HepG2 (cell line): ENCODE measurements around the gene SLC4A9. TPM values are rescaled to one million over a fixed set of nuclear protein-coding genes. Genes with fewer than 3 reads are reported as not detected.

Experiments used
- ATAC-seq: fragments of 200-7000 bp; cut with Tn5 transposase; 3 replicates; pipeline ENCODE4 v1.9.1; 2020; ENCODE audit warnings: mild to moderate bottlenecking, moderate library complexity
- BruUV-seq: library from RNA; stranded (reverse); fragments of 400-500 nt; replicated peaks from 2 replicates; lab custom pipeline; 2021; lab: Mats Ljungman, UMichigan
- CTCF ChIA-PET: fragments of 300-600 bp; formaldehyde crosslinking; extraction: SDS; loops from one replicate; lab custom pipeline; 2021; ENCODE audit warnings: low total read pairs, inconsistent platforms, low intra/inter-chr PET ratio; lab: Yijun Ruan, JAX
- POLR2A ChIA-PET: fragments of 350-600 bp; sonication (Branson Sonifier 250); formaldehyde crosslinking; loops from one replicate; lab custom pipeline; 2020; ENCODE audit warnings: antibody characterized with exemption, inconsistent platforms; lab: Yijun Ruan, JAX
- DNase-seq: peaks from one replicate; pipeline ENCODE4 v3.0.0-alpha.2; 2015; ENCODE audit warnings: low spot score
- FAIRE-seq: peaks from 3 replicates; lab custom pipeline; 2011; peaks lifted over from hg19 to GRCh38; lab: Jason Lieb, UNC
- H2AFZ ChIP-seq: one replicate; pipeline ENCODE4 v1.6.1; 2011; ENCODE audit warnings: low read length, inconsistent platforms
- H3K27ac ChIP-seq: fragments of 300-600 bp; 3 replicates; pipeline ENCODE4 v1.8.0; 2011; ENCODE audit warnings: mixed run types, mild to moderate bottlenecking, mixed read lengths, low read length, inconsistent platforms; ENCODE audit not compliant: insufficient read depth; ENCODE audit errors: extremely low read length
- H3K27me3 ChIP-seq, 2 experiments: fragments of 200-600 bp in 1 of 2; 2 replicates in 1 of 2; 3 replicates in 1 of 2; pipeline versions ENCODE4 v1.6.0 to v1.8.0; 2011; ENCODE audit warnings: low read length in 2 of 2, mild to moderate bottlenecking in 2 of 2, moderate library complexity in 2 of 2, inconsistent platforms in 1 of 2; ENCODE audit not compliant: insufficient read depth in 2 of 2, control insufficient read depth in 1 of 2
- H3K36me3 ChIP-seq, 2 experiments: fragments of 200-600 bp in 1 of 2; replicated peaks in 1 of 2; 2 replicates in 1 of 2; 3 replicates in 1 of 2; pipeline versions ENCODE4 v1.5.1 to v1.8.0; 2011; ENCODE audit warnings: low read length in 2 of 2, inconsistent platforms in 1 of 2; ENCODE audit not compliant: insufficient read depth in 2 of 2, control insufficient read depth in 1 of 2
- H3K4me1 ChIP-seq: 2 replicates; pipeline ENCODE4 v1.5.1; 2012; ENCODE audit warnings: low read length, inconsistent platforms; ENCODE audit not compliant: insufficient read depth
- H3K4me2 ChIP-seq: 2 replicates; pipeline ENCODE4 v1.6.0; 2011; ENCODE audit warnings: low read depth, low read length, inconsistent platforms
- H3K4me3 ChIP-seq, 3 experiments: fragments of 200-600 bp in 1 of 3; sonication (generic), shearing (Covaris generic) in 1 of 3; replicated peaks in 1 of 3; 2 replicates each; pipeline ENCODE4 v1.5.1; 2011 to 2016; ENCODE audit warnings: low read length in 3 of 3, inconsistent platforms in 2 of 3, low read depth in 2 of 3, mild to moderate bottlenecking in 2 of 3, control low read depth in 1 of 3, mixed read lengths in 1 of 3; ENCODE audit not compliant: insufficient read depth in 1 of 3
- H3K79me2 ChIP-seq: one replicate; pipeline ENCODE4 v1.6.1; 2011; ENCODE audit warnings: low read length, inconsistent platforms; ENCODE audit not compliant: insufficient read depth
- H3K9ac ChIP-seq: 2 replicates; pipeline ENCODE4 v1.6.0; 2011; ENCODE audit warnings: mild to moderate bottlenecking, low read depth, low read length, inconsistent platforms; ENCODE audit not compliant: insufficient read depth
- H3K9me3 ChIP-seq: 2 replicates; pipeline ENCODE4 v1.5.1; 2012; ENCODE audit warnings: mild to moderate bottlenecking, low read length
- H4K20me1 ChIP-seq: 2 replicates; pipeline ENCODE4 v1.6.0; 2011; ENCODE audit warnings: inconsistent platforms, mild to moderate bottlenecking, low read length, moderate library complexity; ENCODE audit not compliant: insufficient read depth
- MTF2 ChIP-seq: sonication (generic); formaldehyde crosslinking; IDR thresholded peaks from 2 replicates; pipeline ENCODE4 v1.5.0; 2020; ENCODE audit warnings: missing genetic modification reagents, borderline replicate concordance
- RARG ChIP-seq: sonication (generic); formaldehyde crosslinking; IDR thresholded peaks from 2 replicates; pipeline ENCODE4 v1.4.0; 2020; ENCODE audit warnings: low read depth, mild to moderate bottlenecking, missing genetic modification reagents
- REST ChIP-seq, 2 experiments: IDR thresholded peaks; 2 replicates each; pipeline ENCODE4 v1.6.1; 2011 to 2012; ENCODE audit warnings: low read length in 2 of 2, borderline replicate concordance in 1 of 2, low read depth in 1 of 2, mild to moderate bottlenecking in 1 of 2, moderate library complexity in 1 of 2
- TEAD2 ChIP-seq: sonication (generic); formaldehyde crosslinking; IDR thresholded peaks from 2 replicates; pipeline ENCODE4 v1.9.0; 2021; ENCODE audit warnings: missing genetic modification reagents
- ZBTB46 ChIP-seq: sonication (generic); formaldehyde crosslinking; IDR thresholded peaks from 2 replicates; pipeline ENCODE4 v1.4.0; 2020; ENCODE audit warnings: mild to moderate bottlenecking, missing genetic modification reagents, borderline replicate concordance
- ZFAT ChIP-seq: sonication (generic); formaldehyde crosslinking; conservative IDR thresholded peaks from 2 replicates; pipeline ENCODE4 v1.8.1; 2023; ENCODE audit warnings: missing genetic modification reagents, inconsistent platforms
- ZFP1 ChIP-seq: IDR thresholded peaks from 2 replicates; pipeline ENCODE4 v1.6.1; 2016
- ZMYM2 ChIP-seq: sonication (generic); formaldehyde crosslinking; IDR thresholded peaks from 2 replicates; pipeline ENCODE4 v1.8.0; 2022; ENCODE audit warnings: mild to moderate bottlenecking, missing genetic modification reagents
- ZNF362 ChIP-seq: sonication (generic); formaldehyde crosslinking; IDR thresholded peaks from 2 replicates; pipeline ENCODE4 v1.4.0; 2020; ENCODE audit warnings: missing genetic modification reagents, mild to moderate bottlenecking, borderline replicate concordance
- ZNF691 ChIP-seq: sonication (generic); formaldehyde crosslinking; IDR thresholded peaks from 2 replicates; pipeline ENCODE4 v1.4.0; 2020; ENCODE audit warnings: missing genetic modification reagents, low read depth, mild to moderate bottlenecking, borderline replicate concordance
- ZNF746 ChIP-seq: sonication (generic); formaldehyde crosslinking; IDR thresholded peaks from 2 replicates; pipeline ENCODE4 v1.8.0; 2022; ENCODE audit warnings: mild to moderate bottlenecking, missing genetic modification reagents
- ZNF75D ChIP-seq: sonication (generic); formaldehyde crosslinking; IDR thresholded peaks from 2 replicates; pipeline ENCODE4 v1.8.1; 2023; ENCODE audit warnings: missing genetic modification reagents, mild to moderate bottlenecking, borderline replicate concordance
- ZNF850 ChIP-seq: sonication (generic); formaldehyde crosslinking; conservative IDR thresholded peaks from 2 replicates; pipeline ENCODE4 v1.9.0; 2021; ENCODE audit warnings: mild to moderate bottlenecking, missing genetic modification reagents
- WGBS: methylation state at CpG from one replicate; pipeline ENCODE4 v1.1.6; 2017; ENCODE audit warnings: low lambda C conversion rate; 5-methylcytosine and 5-hydroxymethylcytosine counted together
- in situ Hi-C: cut with HindIII; loops from 2 replicates; pipeline ENCODE4 v1.10.0; 2017; ENCODE audit warnings: low pct_unique_long_range_greater_than_20kb; ENCODE audit not compliant: extremely low pct_ligation_motif_present
- intact Hi-C: fragments of 100-400 bp; cut with micrococcal nuclease; formaldehyde crosslinking; loops from one replicate; pipeline ENCODE4 v1.10.0; 2022; ENCODE audit not compliant: unreplicated experiment
- polyA plus RNA-seq, 8 experiments: library from polyadenylated mRNA; depleted of rRNA in 3 of 8; stranded (reverse) in 7 of 8; unstranded in 1 of 8; fragments of >200 nt; fragmentation: Illumina TruSeq in 4 of 8; extraction: Trizol in 4 of 8; gene quantifications; 2 replicates each; pipeline versions ENCODE4 v1.2.1 to v1.2.3, GENCODE V29; 2011 to 2016; ENCODE audit warnings: low read depth in 4 of 8, missing spikeins in 1 of 8, mixed read lengths in 1 of 8; ENCODE audit not compliant: insufficient read depth in 1 of 8
- total RNA-seq, 5 experiments: library from RNA; depleted of rRNA; stranded (reverse); fragments of >200 nt; fragmentation: Illumina TruSeq; extraction: Trizol; gene quantifications; 2 replicates each; pipeline ENCODE4 v1.2.3, GENCODE V29; 2016; ENCODE audit warnings: low read depth in 1 of 5

SLC4A9 gene
- total and polyA plus RNA-seq, 2 of the 13 experiments (the other 11 are each of a cell fraction or from before 2014, with no cell fraction given) = not detected

- Histone ChIP-seq H3K36me3 (no peaks in the 10 kb centered on the region), H4K20me1 (peaks cover 26% of the 10 kb centered on the region), H2AFZ (no peak overlapping the region), H3K4me1 (peaks cover 35% of the 10 kb centered on the region), H3K9me3 (no peaks in the 10 kb centered on the region), H3K27me3 (no peaks in the 10 kb centered on the region; a peak in 1 of 5 replicates), H3K79me2 (peaks cover 50% of the 10 kb centered on the region), H3K4me2 (peak overlapping the region; percentile 67), H3K27ac (peak overlapping the region; percentile 97), H3K9ac (peak overlapping the region; percentile 94), H3K4me3 (peak overlapping the region; percentile 72 to 89 (median 76))
- ChIA-PET CTCF (no interaction called here), POLR2A (interaction anchor here (0.5 to 2.2 kb wide), 15 partner anchors 12 to 326 kb away, joined by 3 to 17 read pairs (median 5); partner anchors contain the start of genes EIF4EBP3, HARS1, HARS2 and HBEGF)
- no peak for ATAC-seq
- DNase-seq = no peak
- WGBS = 4% methylated on average over 24 of the region's 25 CpGs
- no TSS peak for BruUV-seq
- intact Hi-C loops (loop anchor here (2.0 to 10.0 kb wide), 3 partner anchors 19 to 319 kb away; partner anchors contain the start of genes IK and NDUFA2), in situ Hi-C loops (no loop called here)
- FAIRE-seq = no peak
- TF ChIP-seq REST (IDR thresholded peaks at IDR 0.05; ENCODE audit: borderline replicate concordance in 1 of 2, low read depth in 1 of 2, low read length in 2 of 2) (no peak), ZFAT (CRISPR knock-in tag) (0 out of 2 replicates have a peak, but pooled peaks have one; percentile 83), ZFP1 (CRISPR knock-in tag) (no peak), ZNF75D (CRISPR knock-in tag) (0 out of 2 replicates have a peak, but pooled peaks have one; percentile 27), MTF2 (no peak), ZNF746 (CRISPR knock-in tag) (0 out of 2 replicates have a peak, but pooled peaks have one; percentile 37), ZNF691 (CRISPR knock-in tag) (no peak), RARG (CRISPR knock-in tag) (no peak), ZNF362 (CRISPR knock-in tag) (0 out of 2 replicates have a peak, but pooled peaks have one; percentile 1), ZBTB46 (CRISPR knock-in tag) (no peak), TEAD2 (CRISPR knock-in tag) (0 out of 2 replicates have a peak, but pooled peaks have one; percentile 18), ZMYM2 (CRISPR knock-in tag) (0 out of 2 replicates have a peak, but pooled peaks have one; percentile 21), ZNF850 (CRISPR knock-in tag) (no peak)
Observed at GRCh38 chr5:140399979-140400729, 40.2 kb downstream of the SLC4A9 start.
